Measurements from ENCODE around the gene CA11.

CA11 gene

GRCh38 chr19:48613024-48613851 is 32.7 kb downstream of the CA11 start:
- DNase-seq (ENCODE audit: low spot score), result no peak

- no peak for DNase-seq (ENCODE audit: low spot score)
Observed at GRCh38 chr19:48611872-48612271, 34.1 kb downstream of the CA11 start.

GRCh38 chr19:48609571-48610108 is 36.3 kb downstream of the CA11 start:
- DNase-seq (ENCODE audit: low spot score), result no peak

- no peak for DNase-seq (ENCODE audit: low spot score)
Observed at GRCh38 chr19:48608798-48609263, 37.2 kb downstream of the CA11 start.

GRCh38 chr19:48607359-48607755 is 38.6 kb downstream of the CA11 start:
- no peak for DNase-seq (ENCODE audit: low spot score)

GRCh38 chr19:48606463-48607358 is 39.3 kb downstream of the CA11 start, which contains the start of gene SPACA4:
Gene SPACA4, plus strand, starts transcription at chr19:48606742. Its CDS starts 237 bp downstream, at chr19:48606979.
- DNase-seq (ENCODE audit: low spot score), result no peak

GRCh38 chr19:48603850-48604249 is 42.1 kb downstream of the CA11 start:
- no peak for DNase-seq (ENCODE audit: low spot score)

GRCh38 chr19:48603449-48603848 is 42.5 kb downstream of the CA11 start:
- no peak for DNase-seq (ENCODE audit: low spot score)

- DNase-seq (ENCODE audit: low spot score), result no peak
Observed at GRCh38 chr19:48603001-48603400, 43.0 kb downstream of the CA11 start.

GRCh38 chr19:48600679-48601417 is 45.1 kb downstream of the CA11 start:
- DNase-seq (ENCODE audit: low spot score), result no peak

GRCh38 chr19:48598996-48599700 is 46.8 kb downstream of the CA11 start:
- DNase-seq (ENCODE audit: low spot score), result no peak

- no peak for DNase-seq (ENCODE audit: low spot score)
Observed at GRCh38 chr19:48596679-48597465, 49.1 kb downstream of the CA11 start.

- no peak for DNase-seq (ENCODE audit: low spot score)
Observed at GRCh38 chr19:48596237-48596636, 49.8 kb downstream of the CA11 start.

- DNase-seq (ENCODE audit: low spot score), result no peak
Observed at GRCh38 chr19:48595833-48596232, 50.2 kb downstream of the CA11 start.

GRCh38 chr19:48595171-48595570 is 50.8 kb downstream of the CA11 start:
- no peak for DNase-seq (ENCODE audit: low spot score)

- no peak for DNase-seq (ENCODE audit: low spot score)
Observed at GRCh38 chr19:48591021-48591420, 55.0 kb downstream of the CA11 start.

GRCh38 chr19:48588670-48589401 is 57.2 kb downstream of the CA11 start:
- DNase-seq (ENCODE audit: low spot score), result peak; percentile 79
